ENCODE measurements around the gene CCDC40. TPM values are rescaled to one million over a fixed set of nuclear protein-coding genes. Genes with fewer than 3 reads are reported as not detected.

CCDC40 gene
- total RNA-seq, 1 donor from 2014 or later = 5.8 TPM

DNA sequence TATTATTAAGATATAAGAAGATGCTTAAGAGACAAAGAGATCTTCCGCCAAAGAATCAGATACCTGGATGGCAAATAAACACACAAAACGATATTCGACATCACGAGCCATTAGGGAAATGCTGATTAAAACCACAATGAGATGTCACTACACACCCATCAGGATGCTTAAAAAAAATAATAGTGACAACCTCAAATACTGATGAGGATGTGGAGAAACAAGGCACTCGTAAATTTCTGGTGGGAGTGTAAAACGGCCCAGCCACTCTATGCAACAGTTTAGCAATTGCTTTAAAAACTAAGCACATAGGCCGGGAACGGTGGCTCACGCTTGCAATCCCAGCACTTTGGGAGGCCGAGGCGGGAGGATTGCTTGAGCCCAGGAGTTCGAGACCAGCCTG is 40.2 kb upstream of the CCDC40 start:
- DNase-seq (no peak), ATAC-seq (no peak)
- intact Hi-C loops (cut with micrococcal nuclease) = no loop called here

DNA sequence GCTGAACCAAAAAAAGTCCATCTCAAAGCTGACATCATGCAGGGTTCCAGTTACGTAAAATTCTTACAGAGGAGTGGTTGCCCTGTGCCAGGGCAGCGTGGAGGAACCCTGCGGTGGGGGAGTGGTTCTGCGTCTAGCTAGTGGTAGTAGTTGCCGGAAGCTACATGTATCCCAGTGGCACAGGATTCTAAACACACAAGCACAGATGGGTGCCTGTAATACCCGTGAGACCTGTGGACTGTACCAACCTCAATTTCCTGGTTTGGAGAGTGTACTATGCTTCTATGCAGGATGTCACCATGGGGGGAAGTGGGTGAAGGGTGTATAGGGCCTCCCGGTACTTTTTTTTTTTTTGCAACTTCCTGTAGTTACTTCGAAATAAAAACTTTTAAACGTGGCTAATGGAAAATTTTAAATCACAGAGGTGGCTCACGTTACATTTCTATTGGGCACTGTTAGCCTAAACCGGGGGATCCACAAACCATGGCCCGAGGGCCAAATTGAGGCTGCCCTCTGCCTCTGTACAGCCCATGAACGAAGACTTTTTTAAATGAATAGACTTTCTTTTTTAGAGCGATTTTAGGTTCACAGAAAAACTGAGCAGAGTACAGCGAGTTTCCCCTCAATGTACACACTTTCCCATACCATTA is 39.3 kb upstream of the CCDC40 start:
- no peak for ATAC-seq
- intact Hi-C loops (cut with micrococcal nuclease) = no loop called here
- no peak for DNase-seq

DNA sequence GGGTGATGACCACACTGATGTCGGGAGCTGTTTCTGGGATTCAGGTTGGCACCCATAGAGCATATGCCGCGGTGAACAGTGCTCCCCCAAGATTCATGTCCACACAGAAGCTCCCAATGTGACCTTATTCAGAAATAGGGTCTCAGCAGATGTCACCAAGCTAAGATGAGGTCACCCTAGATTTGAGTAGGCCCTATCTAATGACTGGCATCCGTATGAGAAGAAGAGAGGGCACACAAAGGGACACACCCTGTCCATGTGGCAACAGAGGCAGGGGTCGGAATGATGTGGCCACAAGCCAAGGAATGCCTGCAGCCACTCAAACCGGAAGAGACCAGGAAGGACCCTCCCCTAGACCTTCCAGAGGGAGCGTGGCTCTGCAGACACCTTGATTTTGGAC is 36.3 kb upstream of the CCDC40 start:
- intact Hi-C loops (cut with micrococcal nuclease) = no loop called here
- ATAC-seq = no peak
- no peak for DNase-seq

DNA sequence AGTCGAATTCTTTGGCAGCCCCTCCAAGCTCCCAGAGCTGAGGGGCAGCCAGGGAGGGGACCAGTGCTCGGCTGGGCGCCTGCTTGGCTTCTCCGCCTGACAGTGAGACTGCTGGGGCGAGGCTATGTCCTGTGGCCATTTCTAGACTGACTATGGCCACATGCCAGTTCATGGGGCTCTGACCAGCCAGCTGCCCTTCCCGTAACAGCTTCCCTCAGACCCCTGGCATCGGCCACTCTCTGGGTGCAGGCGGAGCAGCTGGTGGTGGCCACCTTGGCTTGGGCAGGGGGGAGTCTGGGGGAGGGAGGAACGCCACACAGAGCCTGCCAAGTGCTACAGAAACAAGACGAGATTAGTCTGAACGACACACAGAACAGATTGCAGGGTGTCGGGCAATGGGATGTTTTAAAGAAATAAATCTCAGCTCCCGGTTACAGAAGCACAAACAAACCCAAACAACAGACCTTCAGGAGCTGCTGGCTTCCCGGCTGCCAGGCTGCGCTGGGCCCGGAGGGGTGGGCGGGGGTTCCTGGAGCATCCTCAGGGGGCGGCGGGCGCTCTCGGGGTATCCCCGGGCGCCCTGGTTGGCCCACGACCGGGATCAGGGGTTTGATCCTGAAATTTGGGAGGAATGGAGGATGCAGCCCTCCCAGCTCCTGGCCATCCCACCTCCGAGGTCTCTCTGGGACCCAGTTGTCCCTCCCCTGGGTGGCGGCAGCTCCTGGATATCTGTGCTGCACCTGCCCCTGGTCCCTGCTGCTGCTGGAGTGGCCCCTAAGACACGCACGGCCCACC is 35.3 kb upstream of the CCDC40 start:
- ATAC-seq (peak; percentile 50), DNase-seq (no peak)
- intact Hi-C loops (cut with micrococcal nuclease) = no loop called here

DNA sequence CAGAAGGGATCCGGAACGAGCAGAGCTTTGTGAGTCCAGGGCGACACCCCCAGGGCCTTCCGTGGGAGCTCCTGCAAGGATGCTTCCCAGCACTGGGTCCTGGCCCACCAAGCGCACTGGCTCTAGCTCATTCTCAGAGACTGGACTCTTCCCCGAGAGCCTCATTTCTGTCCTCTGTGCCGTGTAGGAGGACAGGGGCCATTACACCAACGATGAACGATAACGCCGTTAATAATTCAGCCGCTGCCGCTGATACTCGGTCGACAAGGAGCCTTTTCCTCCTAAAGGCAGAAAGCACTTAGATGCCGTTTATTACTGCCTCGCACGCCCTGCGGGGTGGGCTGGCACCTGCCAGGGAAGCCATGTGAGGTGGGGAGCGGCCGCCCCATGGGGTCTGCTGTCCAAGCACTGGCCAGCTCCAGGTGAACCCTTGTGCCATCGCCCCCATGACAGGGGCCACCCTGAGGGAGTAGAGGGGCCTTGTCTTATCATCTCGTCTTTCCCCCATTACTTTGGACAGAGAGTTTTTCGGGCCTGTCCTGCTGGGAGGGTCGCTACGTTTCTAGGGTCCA is 34.3 kb upstream of the CCDC40 start:
- no peak for ATAC-seq
- intact Hi-C loops (cut with micrococcal nuclease) = no loop called here
- no peak for DNase-seq

DNA sequence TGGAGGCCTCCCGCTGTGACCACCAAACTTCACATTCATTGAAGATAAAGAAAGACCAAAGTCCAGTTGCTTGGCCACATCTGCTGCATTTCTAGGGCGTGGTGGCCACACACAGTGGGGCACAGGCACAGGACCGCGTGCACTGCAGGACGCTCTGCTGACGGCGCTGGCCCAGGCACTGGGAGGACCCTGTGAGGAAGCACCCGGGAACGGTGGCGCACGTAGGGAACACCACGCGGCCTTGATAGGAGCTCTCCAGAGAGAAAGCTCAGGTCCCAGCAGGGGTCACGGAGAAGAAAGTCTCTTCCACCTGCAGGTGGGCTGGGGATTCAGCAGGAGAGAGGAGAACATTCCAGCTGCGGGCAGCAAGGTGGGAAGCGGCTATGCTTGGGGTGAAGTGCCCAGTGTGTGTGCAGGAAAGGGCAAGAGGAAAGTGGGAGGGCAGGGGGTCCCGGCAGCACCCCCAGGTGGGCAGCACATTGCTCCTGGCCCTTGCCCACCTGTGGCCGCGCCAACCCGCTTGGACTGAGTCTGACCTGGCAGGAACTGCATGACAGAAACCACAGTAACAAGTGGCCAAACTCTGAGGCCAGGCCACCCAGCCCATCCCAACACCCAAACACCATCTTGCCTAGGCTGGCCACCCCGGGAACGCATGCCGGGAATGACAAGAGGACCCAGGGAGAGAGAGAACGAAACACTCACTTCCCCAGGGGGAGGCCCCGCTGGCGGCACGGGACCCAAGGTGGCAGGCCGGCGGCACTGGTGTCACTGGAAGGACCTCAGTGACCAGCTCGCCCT is 33.6 kb upstream of the CCDC40 start:
- intact Hi-C loops (cut with micrococcal nuclease) = no loop called here
- no peak for ATAC-seq
- no peak for DNase-seq

DNA sequence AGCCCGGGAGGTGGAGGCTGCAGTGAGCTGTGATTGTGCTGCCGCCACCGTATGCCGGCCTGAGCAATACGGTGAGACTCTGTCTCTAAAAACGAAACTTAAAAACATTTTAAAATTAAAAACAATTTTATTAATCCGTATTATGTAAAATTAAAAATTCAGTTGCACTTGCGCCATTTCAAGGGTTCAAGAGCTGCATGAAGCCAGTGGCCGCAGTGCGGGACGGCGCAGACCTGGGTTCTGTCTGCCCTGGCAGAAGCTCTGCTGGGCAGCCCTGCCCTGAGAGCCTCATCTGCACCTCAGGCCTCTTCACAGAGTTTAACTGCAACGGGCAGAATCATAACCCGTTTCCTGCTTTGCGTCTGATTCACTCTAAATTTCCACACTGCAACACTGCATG is 32.5 kb upstream of the CCDC40 start:
- no peak for ATAC-seq
- DNase-seq = no peak
- intact Hi-C loops (cut with micrococcal nuclease) = no loop called here

DNA sequence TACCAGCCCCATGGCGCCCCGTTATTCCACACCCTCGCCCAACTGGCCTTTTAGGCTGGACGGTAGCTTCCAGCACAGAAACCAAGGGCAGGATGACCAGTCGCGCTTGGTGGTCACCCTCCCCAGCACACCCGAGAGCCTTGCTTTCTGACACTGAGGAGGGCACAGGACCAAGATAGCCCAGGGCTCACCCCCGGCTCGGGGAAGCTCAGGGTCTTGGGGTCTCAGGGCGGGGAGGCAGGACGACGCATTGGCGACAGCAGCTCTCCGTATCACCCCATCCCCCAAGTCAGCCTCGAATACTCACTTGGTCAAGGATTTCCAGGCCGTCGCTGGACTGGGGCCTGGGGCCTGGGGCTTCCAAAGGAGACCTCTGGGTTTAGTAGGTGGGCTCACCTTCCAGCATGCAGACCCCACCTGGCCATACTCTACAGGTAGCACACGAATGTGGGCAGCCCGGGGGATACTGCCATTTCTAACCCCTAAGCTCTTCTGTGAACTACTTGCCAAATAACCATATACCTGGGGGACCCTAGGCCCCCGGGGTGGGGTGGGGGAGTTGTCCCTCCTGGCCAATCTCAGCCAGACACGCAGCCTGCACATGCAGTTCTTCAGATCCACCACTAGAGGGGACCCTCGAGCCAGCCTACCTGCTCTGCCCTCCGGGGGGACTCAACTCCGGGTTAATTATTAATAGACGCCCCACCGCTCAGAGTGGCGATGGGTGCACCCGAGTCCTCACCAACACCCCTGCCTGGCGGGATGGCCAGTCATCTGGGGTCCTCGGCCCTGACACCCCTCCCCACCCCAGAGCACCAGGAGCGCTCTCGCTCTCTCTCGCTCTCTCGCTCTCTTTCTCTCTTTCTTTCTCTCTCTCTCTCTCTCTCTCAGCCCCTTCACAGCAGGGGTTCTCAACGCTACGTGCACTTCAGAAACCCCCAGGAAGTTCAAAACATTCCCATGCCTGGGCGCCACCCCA is 30.8 kb upstream of the CCDC40 start:
- DNase-seq = peak; percentile 52
- intact Hi-C loops (cut with micrococcal nuclease) = no loop called here
- ATAC-seq = peak; percentile 54

DNA sequence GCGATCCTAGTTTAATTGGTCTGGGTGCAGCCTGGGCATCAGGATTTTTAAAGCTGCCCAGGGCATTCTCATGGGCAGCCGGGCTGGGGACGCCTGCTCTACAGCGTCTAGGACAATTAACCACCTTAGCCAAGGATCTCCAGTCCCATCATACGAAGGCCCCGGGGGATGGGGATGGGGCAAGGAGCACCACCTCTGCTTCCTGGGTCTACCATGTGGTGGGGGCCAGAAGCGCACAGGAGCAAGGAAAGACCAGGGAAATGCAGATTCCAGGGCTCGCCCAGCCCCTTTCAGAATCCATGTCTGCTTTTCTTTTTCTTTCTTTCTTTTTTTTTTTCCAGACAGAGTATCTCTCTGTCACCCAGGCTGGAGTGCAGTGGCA is 30.1 kb upstream of the CCDC40 start:
- intact Hi-C loops (cut with micrococcal nuclease) = no loop called here
- DNase-seq (peak; percentile 12), ATAC-seq (no peak)

DNA sequence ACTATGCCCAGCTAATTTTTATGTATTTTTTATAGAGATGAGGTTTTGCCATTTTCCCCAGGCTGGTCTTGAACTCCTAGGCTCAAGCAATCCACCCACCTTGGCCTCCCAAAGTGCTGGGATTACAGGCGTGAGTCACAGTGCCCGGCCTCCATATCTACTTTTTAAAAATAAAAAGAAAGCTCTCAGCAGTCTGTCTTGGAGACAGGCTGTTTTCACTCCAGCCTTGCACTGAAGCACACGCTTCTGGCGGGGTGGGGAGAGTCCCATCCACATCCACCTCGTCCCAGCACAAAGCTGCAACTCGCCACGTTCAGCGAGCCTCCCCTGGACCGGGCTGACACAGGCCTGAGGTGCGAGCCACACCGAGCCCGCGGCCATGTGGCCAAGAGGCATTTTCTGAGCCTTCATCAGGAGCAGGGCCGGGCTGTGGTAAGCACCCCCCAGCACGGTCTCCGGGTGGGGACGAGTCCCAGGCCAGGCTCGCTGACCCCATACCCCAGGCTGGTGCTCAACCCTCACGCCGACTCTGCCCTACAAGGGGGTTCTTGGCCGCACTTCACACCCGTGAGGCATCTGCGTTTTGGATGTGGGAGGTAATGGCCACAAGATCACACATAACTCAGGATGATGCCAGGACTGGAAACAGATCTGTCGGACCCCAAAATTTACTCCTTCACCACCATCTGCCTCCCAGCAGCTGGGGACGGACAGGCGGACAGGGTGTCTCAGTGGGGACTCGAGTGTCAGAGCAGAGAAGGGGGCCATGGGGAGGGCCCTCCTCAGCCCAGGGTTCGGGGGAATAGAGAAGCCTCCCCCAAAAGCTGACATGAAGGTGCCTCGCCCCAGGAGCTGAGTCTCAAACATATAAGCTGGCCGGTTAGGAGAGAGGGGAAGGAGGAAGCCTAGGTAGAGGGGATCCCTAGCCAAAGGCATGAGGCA is 29.4 kb upstream of the CCDC40 start:
- ATAC-seq (no peak), DNase-seq (peak; percentile 30)
- intact Hi-C loops (cut with micrococcal nuclease) = no loop called here

DNA sequence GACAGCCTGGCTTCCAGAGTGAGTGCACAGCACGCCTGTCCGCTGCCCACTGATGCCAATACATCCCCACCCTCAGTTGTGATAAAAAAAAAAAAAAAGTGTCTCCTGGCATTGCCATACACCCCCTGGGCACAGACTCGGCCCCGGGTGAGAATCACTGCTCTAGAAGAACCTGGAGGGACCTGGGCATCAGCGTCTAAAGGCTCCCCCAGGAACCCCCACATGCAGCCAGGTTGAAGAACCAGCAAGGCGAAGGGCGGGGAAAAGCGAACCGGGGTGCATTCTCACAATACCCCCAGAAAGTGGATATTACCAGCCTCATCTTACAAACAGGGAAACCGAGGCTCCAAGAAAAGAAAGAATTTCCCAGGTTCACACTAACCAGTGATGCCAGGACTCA is 28.5 kb upstream of the CCDC40 start:
- intact Hi-C loops (cut with micrococcal nuclease) = no loop called here
- DNase-seq (no peak), ATAC-seq (no peak)

DNA sequence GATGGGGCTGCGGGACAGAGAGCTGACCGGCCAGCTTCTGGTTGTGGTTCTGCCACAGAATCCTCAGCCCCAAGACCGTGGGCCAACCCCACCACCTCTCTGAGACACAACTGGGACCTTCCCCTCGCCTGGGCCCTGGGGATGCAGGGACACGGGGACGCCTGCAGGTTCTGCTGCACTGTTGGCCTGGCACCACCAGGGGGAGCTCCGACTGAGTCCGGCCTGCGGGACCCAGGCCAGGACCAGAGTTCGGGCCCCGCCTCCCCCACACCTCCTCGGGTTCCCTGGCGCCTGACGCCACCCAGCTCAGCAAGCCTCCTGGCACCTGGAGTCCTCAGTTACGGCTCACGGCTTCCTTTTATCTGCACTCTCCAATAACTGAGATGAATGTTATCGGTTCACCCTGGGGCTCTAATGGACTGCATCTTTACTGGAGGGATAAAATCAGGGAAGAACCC is 28.0 kb upstream of the CCDC40 start:
- intact Hi-C loops (cut with micrococcal nuclease) = no loop called here
- ATAC-seq (peak; percentile 83), DNase-seq (peak; percentile 88)

DNA sequence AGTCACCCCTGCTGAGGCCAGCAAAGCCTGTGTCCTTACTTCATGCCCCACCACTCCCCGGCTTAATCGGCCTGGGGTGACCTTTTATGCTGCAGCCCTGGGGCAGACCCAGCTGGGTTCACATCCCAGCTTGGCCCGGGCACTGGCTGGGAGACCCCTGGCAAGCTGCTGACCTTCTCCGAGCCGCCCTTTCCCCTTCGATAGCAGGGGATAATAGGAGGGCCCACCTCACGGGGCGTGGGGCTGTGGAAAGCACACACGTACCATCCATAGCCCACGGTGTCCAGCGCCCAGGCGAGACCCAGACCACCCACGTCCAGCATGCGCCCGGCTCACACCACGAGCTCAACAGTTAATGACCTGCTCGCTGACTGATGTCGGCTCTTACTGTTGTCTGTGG is 27.6 kb upstream of the CCDC40 start:
- intact Hi-C loops (cut with micrococcal nuclease) = no loop called here
- DNase-seq (no peak), ATAC-seq (peak; percentile 3)

DNA sequence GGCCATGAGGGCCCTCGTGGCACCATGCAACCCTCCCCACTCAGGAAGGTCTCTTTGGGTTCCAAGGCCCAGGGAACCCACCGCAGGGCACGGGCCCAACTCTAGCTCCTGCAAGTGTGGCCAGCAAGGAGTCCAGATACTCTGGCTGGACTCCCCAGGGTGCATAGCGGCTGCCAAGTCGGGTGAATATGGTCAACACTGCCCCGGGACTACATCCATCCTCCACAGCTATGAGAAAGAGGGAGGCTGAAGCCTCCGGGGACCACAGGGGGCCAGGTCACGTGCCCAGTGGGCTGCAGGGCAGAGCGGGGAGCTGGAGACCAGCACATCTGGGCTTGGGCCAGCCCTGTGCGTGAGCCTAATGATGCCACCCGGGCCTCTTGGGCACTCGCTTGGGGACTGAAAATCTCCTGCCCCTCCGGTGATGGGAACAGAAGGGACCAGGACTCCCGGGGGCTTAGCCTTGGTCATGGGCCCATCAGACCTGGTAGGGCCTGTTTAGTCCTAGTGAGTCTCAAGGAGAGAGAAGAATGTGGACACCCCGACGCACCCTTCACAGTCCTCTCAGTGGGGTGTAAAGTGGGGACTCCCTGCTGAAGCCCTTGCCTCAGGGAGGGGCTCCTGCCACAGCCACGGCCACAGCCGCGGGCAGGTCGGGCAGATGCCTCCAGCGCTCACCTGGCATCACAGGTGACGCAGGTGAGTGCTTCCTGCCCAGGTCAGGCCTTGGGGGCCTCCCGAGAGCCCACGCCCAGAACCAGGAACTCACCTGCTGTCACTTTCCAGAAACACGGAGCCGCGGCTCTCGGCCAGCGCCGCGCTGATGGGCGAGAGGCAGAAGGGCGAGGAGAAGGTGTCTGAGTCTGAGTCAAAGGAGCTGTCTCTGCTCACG is 26.8 kb upstream of the CCDC40 start:
- DNase-seq (no peak), ATAC-seq (no peak)
- intact Hi-C loops (cut with micrococcal nuclease) = no loop called here

DNA sequence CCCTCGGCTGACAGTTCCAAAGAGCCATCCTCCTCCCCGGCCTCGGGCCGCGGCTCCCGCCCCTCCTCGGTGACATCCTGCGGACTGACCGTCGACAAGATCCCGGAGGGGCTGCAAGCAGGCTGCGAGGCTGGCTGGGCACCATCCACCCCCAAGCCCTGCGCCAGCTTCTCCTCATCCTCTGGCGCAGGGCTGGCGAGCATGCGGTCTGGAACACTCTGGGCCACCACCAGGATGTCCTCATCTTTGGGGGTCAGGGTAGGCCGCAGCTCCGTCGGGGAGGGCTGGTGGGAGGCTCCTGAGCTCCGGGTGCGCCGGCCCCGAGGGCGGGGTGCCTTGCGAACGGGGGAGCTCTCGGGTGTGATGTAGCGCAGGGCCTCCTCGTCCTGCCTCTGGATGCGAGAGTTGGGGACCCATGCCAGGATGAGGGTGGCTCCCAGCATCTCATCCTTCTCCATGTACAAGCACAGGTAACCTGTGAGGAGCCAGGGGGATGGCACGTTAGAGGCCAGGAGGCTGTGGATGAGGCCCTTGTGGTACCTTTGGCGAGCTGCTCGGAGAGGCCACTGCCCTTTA is 26.1 kb upstream of the CCDC40 start:
- ATAC-seq (no peak), DNase-seq (peak; percentile 23)
- intact Hi-C loops (cut with micrococcal nuclease) = no loop called here

DNA sequence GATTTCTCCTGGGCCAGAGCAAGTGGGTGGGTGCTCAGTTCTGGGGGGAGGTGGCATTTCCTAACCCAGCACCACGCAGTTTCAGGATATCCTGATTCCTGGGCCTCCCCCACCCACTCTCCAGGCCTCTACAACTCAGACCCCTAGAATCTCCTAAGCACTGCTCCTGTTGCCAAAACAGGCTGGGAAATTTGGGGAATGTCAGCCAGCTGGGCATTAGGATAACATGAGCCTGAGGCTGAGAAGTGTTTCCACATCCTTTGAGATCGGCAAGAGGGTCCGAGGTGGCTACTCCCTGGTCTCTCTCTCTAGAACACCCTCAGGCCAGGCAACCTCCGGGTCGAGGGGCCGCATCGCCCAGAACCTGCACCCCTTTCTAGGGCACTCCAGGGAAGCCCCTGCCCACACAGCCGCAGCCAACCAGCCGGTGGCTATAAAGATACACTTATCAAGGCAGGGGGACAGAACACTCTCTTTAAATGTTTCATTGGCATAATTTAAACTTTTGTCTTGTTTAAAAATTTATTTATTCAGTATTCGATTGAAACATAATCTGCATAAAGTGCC is 24.4 kb upstream of the CCDC40 start:
- DNase-seq = peak; percentile 20
- no peak for ATAC-seq
- intact Hi-C loops (cut with micrococcal nuclease) = no loop called here
